SJSA1 (cell line): ENCODE measurements around the gene SPATA2L. TPM values are rescaled to one million over a fixed set of nuclear protein-coding genes. Genes with fewer than 3 reads are reported as not detected.
A peak's percentile ranks its signal among the peaks of the same experiment; 100 is the strongest.

Experiments used
- DNase-seq, 2 experiments: peaks; one replicate each; pipeline ENCODE4 v3.0.0-alpha.2; 2015 to 2020; ENCODE audit warnings: low spot score in 2 of 2, low read depth in 1 of 2
- H3K27ac ChIP-seq: fragments of 250-450 bp; sonication (Bioruptor Pico); 2 replicates; pipeline ENCODE4 v1.5.1; 2020; ENCODE audit warnings: mild to moderate bottlenecking, moderate library complexity
- H3K27me3 ChIP-seq: fragments of 250-450 bp; sonication (Bioruptor Pico); replicated peaks from 2 replicates; pipeline ENCODE4 v1.5.1; 2020; ENCODE audit warnings: mild to moderate bottlenecking, moderate library complexity
- H3K36me3 ChIP-seq: fragments of 250-450 bp; sonication (Bioruptor Pico); 2 replicates; pipeline ENCODE4 v1.5.1; 2020; ENCODE audit warnings: mild to moderate bottlenecking
- H3K4me1 ChIP-seq: fragments of 250-450 bp; sonication (Bioruptor Pico); replicated peaks from 2 replicates; pipeline ENCODE4 v1.6.1; 2021; ENCODE audit warnings: mild to moderate bottlenecking
- H3K4me3 ChIP-seq: fragments of 250-450 bp; sonication (Bioruptor Pico); 2 replicates; pipeline ENCODE4 v1.5.1; 2020; ENCODE audit warnings: mild to moderate bottlenecking
- H3K9me3 ChIP-seq: fragments of 250-450 bp; sonication (Bioruptor Pico); replicated peaks from 2 replicates; pipeline ENCODE4 v1.5.1; 2020; ENCODE audit warnings: mild to moderate bottlenecking
- total RNA-seq: library from RNA; depleted of rRNA; stranded (reverse); fragments of >200 nt; shearing (Covaris generic); gene quantifications from 2 replicates; pipeline ENCODE4 v1.2.3, GENCODE V29; 2014

Gene SPATA2L
- total RNA-seq, 1 experiment from 2014 or later: 12.1 TPM

GRCh38 chr16:89736554-89736953 is 35.0 kb upstream of the SPATA2L start:
- H3K4me1 ChIP-seq: no peaks in the 10 kb centered on the region
- H3K27me3 ChIP-seq: no peaks in the 10 kb centered on the region
- no peak for DNase-seq
- peaks cover 91% of the 10 kb centered on the region for H3K36me3 ChIP-seq
- no peak overlapping the region for H3K27ac ChIP-seq
- no peaks in the 10 kb centered on the region for H3K9me3 ChIP-seq
- no peak overlapping the region for H3K4me3 ChIP-seq

- H3K27ac ChIP-seq: no peak overlapping the region
- no peaks in the 10 kb centered on the region for H3K27me3 ChIP-seq
- H3K4me3 ChIP-seq: no peak overlapping the region
- no peaks in the 10 kb centered on the region for H3K9me3 ChIP-seq
- peaks cover 90% of the 10 kb centered on the region for H3K36me3 ChIP-seq
- H3K4me1 ChIP-seq: no peaks in the 10 kb centered on the region
- DNase-seq: no peak
These were observed 32.3 kb upstream of the SPATA2L start for GRCh38 chr16:89733792-89734191.

GRCh38 chr16:89733322-89733721 is 31.8 kb upstream of the SPATA2L start:
- H3K27me3 ChIP-seq: no peaks in the 10 kb centered on the region
- H3K36me3 ChIP-seq: peaks cover 90% of the 10 kb centered on the region
- DNase-seq: no peak
- H3K4me1 ChIP-seq: no peaks in the 10 kb centered on the region
- no peak overlapping the region for H3K4me3 ChIP-seq
- H3K27ac ChIP-seq: no peak overlapping the region
- no peaks in the 10 kb centered on the region for H3K9me3 ChIP-seq

- Histone ChIP-seq H3K4me3 (no peak overlapping the region), H3K9me3 (no peaks in the 10 kb centered on the region), H3K27ac (no peak overlapping the region), H3K36me3 (peaks cover 90% of the 10 kb centered on the region), H3K4me1 (no peaks in the 10 kb centered on the region), H3K27me3 (no peaks in the 10 kb centered on the region)
- no peak for DNase-seq
These were observed 31.4 kb upstream of the SPATA2L start for GRCh38 chr16:89732918-89733242.

- DNase-seq: no peak
- no peaks in the 10 kb centered on the region for H3K4me1 ChIP-seq
- no peaks in the 10 kb centered on the region for H3K9me3 ChIP-seq
- H3K36me3 ChIP-seq: peaks cover 90% of the 10 kb centered on the region
- no peak overlapping the region for H3K4me3 ChIP-seq
- no peaks in the 10 kb centered on the region for H3K27me3 ChIP-seq
- no peak overlapping the region for H3K27ac ChIP-seq
These were observed 30.8 kb upstream of the SPATA2L start for GRCh38 chr16:89732142-89732917.

- H3K9me3 ChIP-seq: no peaks in the 10 kb centered on the region
- no peaks in the 10 kb centered on the region for H3K27me3 ChIP-seq
- DNase-seq: no peak
- H3K4me3 ChIP-seq: no peak overlapping the region
- peaks cover 94% of the 10 kb centered on the region for H3K36me3 ChIP-seq
- no peaks in the 10 kb centered on the region for H3K4me1 ChIP-seq
- no peak overlapping the region for H3K27ac ChIP-seq
These were observed 29.2 kb upstream of the SPATA2L start for GRCh38 chr16:89730610-89731234.

GRCh38 chr16:89729863-89730593 is 28.5 kb upstream of the SPATA2L start:
- H3K36me3 ChIP-seq: peaks cover 92% of the 10 kb centered on the region

GRCh38 chr16:89729293-89729692 is 27.8 kb upstream of the SPATA2L start:
- DNase-seq: no peak
- no peaks in the 10 kb centered on the region for H3K27me3 ChIP-seq
- H3K27ac ChIP-seq: no peak overlapping the region
- H3K4me3 ChIP-seq: no peak overlapping the region
- no peaks in the 10 kb centered on the region for H3K4me1 ChIP-seq
- no peaks in the 10 kb centered on the region for H3K9me3 ChIP-seq
- H3K36me3 ChIP-seq: peaks cover 89% of the 10 kb centered on the region

More at GRCh38 chr16:89729863-89730593, 28.5 kb upstream of the SPATA2L start:
- Histone ChIP-seq H3K4me3 (no peak overlapping the region), H3K9me3 (no peaks in the 10 kb centered on the region), H3K4me1 (no peaks in the 10 kb centered on the region), H3K27me3 (no peaks in the 10 kb centered on the region), H3K27ac (no peak overlapping the region)
- no peak for DNase-seq

GRCh38 chr16:89727406-89728120 is 26.1 kb upstream of the SPATA2L start:
- H3K27me3 ChIP-seq: no peaks in the 10 kb centered on the region
- no peak for DNase-seq
- H3K36me3 ChIP-seq: peaks cover 93% of the 10 kb centered on the region
- no peak overlapping the region for H3K27ac ChIP-seq
- H3K4me1 ChIP-seq: peaks cover 5% of the 10 kb centered on the region
- no peaks in the 10 kb centered on the region for H3K9me3 ChIP-seq
- no peak overlapping the region for H3K4me3 ChIP-seq

GRCh38 chr16:89723279-89724250 is 22.1 kb upstream of the SPATA2L start:
- Histone ChIP-seq H3K27ac (no peak overlapping the region), H3K4me3 (no peak overlapping the region; the same call in 1 of the 2 replicates)
- no peak for DNase-seq

GRCh38 chr16:89722392-89723278 is 21.1 kb upstream of the SPATA2L start:
- H3K9me3 ChIP-seq: no peaks in the 10 kb centered on the region; the same call in 1 of the 2 replicates
- no peaks in the 10 kb centered on the region for H3K27me3 ChIP-seq
- DNase-seq: no peak
- no peak overlapping the region for H3K27ac ChIP-seq
- peaks cover 30% of the 10 kb centered on the region for H3K4me1 ChIP-seq
- H3K36me3 ChIP-seq: peaks cover 67% of the 10 kb centered on the region
- peak overlapping the region; percentile 83 for H3K4me3 ChIP-seq

More at GRCh38 chr16:89723279-89724250, 22.1 kb upstream of the SPATA2L start:
- H3K36me3 ChIP-seq: peaks cover 76% of the 10 kb centered on the region
- peaks cover 30% of the 10 kb centered on the region for H3K4me1 ChIP-seq
- H3K9me3 ChIP-seq: no peaks in the 10 kb centered on the region; the same call in 1 of the 2 replicates
- no peaks in the 10 kb centered on the region for H3K27me3 ChIP-seq
